ENCODE results near the gene ONECUT2. TPM values are rescaled to one million over a fixed set of nuclear protein-coding genes. Genes with fewer than 3 reads are reported as not detected.
"Not testable (repeated sequence)": the region's sequence is repeated elsewhere in the genome, so short reads cannot be mapped to it uniquely, and the experiment has no call there.

The ONECUT2 gene
- total RNA-seq, result 0.41 TPM
- long read RNA-seq, result 0 reads

GRCh38 chr18:57434536-57435494, at the start of gene ONECUT2:
ONECUT2 (plus strand) TSS chr18:57435374; CDS start chr18:57435717, 343 bp downstream.
- no peak for TF ChIP-seq CTCF (IDR thresholded peaks at IDR 0.05; ENCODE audit: borderline replicate concordance)
- intact Hi-C loops (cut with micrococcal nuclease), result no loop called here
- peaks cover 63% of the 10 kb centered on the region for H3K4me1 ChIP-seq
- peak within 1 kb of the TSS; percentile 69 for H3K4me3 ChIP-seq
- H3K27me3 ChIP-seq (ENCODE audit: low read depth), result peaks cover 97% of the 10 kb centered on the region
- H3K36me3 ChIP-seq, result no peaks in the 10 kb centered on the region
- peak; percentile 91 for DNase-seq
- no peak within 1 kb of the TSS for H3K27ac ChIP-seq (replicated peaks)
- no peaks in the 10 kb centered on the region for H3K9me3 ChIP-seq (replicated peaks)

- intact Hi-C loops (cut with micrococcal nuclease), result no loop called here
- H3K4me3 ChIP-seq, result no peak overlapping the region
Measured at GRCh38 chr18:57389271-57389670, 45.9 kb upstream of the ONECUT2 start.

GRCh38 chr18:57390044-57390443, 45.1 kb upstream of the ONECUT2 start:
- no peak overlapping the region for H3K4me3 ChIP-seq
- no peaks in the 10 kb centered on the region for H3K4me1 ChIP-seq
- no peak overlapping the region for H3K27ac ChIP-seq (replicated peaks)
- peaks cover 9% of the 10 kb centered on the region for H3K9me3 ChIP-seq (replicated peaks)
- intact Hi-C loops (cut with micrococcal nuclease), result no loop called here
- no peaks in the 10 kb centered on the region for H3K36me3 ChIP-seq
- peaks cover 52% of the 10 kb centered on the region for H3K27me3 ChIP-seq (ENCODE audit: low read depth)
- DNase-seq, result no peak
- TF ChIP-seq CTCF (IDR thresholded peaks at IDR 0.05; ENCODE audit: borderline replicate concordance), result no peak

More at GRCh38 chr18:57389271-57389670, 45.9 kb upstream of the ONECUT2 start:
- Histone ChIP-seq H3K27me3 (ENCODE audit: low read depth) (peaks cover 55% of the 10 kb centered on the region), H3K4me1 (no peaks in the 10 kb centered on the region), H3K36me3 (no peaks in the 10 kb centered on the region), H3K9me3 (replicated peaks) (peaks cover 1% of the 10 kb centered on the region), H3K27ac (replicated peaks) (no peak overlapping the region)
- no peak for TF ChIP-seq CTCF (IDR thresholded peaks at IDR 0.05; ENCODE audit: borderline replicate concordance)
- no peak for DNase-seq

GRCh38 chr18:57394749-57395148, 40.4 kb upstream of the ONECUT2 start:
- DNase-seq; H3K36me3 ChIP-seq; H3K27ac ChIP-seq (replicated peaks); H3K4me1 ChIP-seq; H3K4me3 ChIP-seq; intact Hi-C loops (cut with micrococcal nuclease): not testable (repeated sequence)
- peaks cover 26% of the 10 kb centered on the region for H3K9me3 ChIP-seq (replicated peaks)
- H3K27me3 ChIP-seq (ENCODE audit: low read depth), result peaks cover 35% of the 10 kb centered on the region

- Histone ChIP-seq H3K9me3 (replicated peaks) (peaks cover 26% of the 10 kb centered on the region), H3K27me3 (ENCODE audit: low read depth) (peaks cover 35% of the 10 kb centered on the region)
- H3K4me3 ChIP-seq; intact Hi-C loops (cut with micrococcal nuclease); DNase-seq; H3K36me3 ChIP-seq; H3K27ac ChIP-seq (replicated peaks); H3K4me1 ChIP-seq: not testable (repeated sequence)
Measured at GRCh38 chr18:57396831-57397230, 38.3 kb upstream of the ONECUT2 start.

- H3K9me3 ChIP-seq (replicated peaks), result peaks cover 26% of the 10 kb centered on the region
- no peaks in the 10 kb centered on the region for H3K36me3 ChIP-seq
- no peaks in the 10 kb centered on the region for H3K4me1 ChIP-seq
- H3K4me3 ChIP-seq, result no peak overlapping the region
- peaks cover 35% of the 10 kb centered on the region for H3K27me3 ChIP-seq (ENCODE audit: low read depth)
- no peak for TF ChIP-seq CTCF (IDR thresholded peaks at IDR 0.05; ENCODE audit: borderline replicate concordance)
- H3K27ac ChIP-seq (replicated peaks), result no peak overlapping the region
- intact Hi-C loops (cut with micrococcal nuclease), result no loop called here
- no peak for DNase-seq
Measured at GRCh38 chr18:57397440-57398132, 37.6 kb upstream of the ONECUT2 start.

All from left ventricle myocardium inferior (tissue), 1 donor.